ENCODE measurements around the gene MIB2.
A peak's percentile ranks its signal among the peaks of the same experiment; 100 is the strongest.
"Not testable (repeated sequence)": the region's sequence is repeated elsewhere in the genome, so short reads cannot be mapped to it uniquely, and the experiment has no call there.

MIB2 gene

GRCh38 chr1:1615256-1616044, at the start of gene MIB2:
Gene MIB2 (plus strand): TSS chr1:1615500. CDS start chr1:1623453, 7,953 bp downstream.
- peak; percentile 94 for DNase-seq

GRCh38 chr1:1567152-1567875, 48.0 kb upstream of the MIB2 start:
- no peak for DNase-seq

GRCh38 chr1:1567891-1568291, 47.4 kb upstream of the MIB2 start:
- no peak for DNase-seq

- no peak for DNase-seq
Measured at GRCh38 chr1:1569341-1569740, 46.0 kb upstream of the MIB2 start.

- peak; percentile 39 for DNase-seq
Measured at GRCh38 chr1:1573843-1574720, 41.2 kb upstream of the MIB2 start.

GRCh38 chr1:1574721-1575537, 40.4 kb upstream of the MIB2 start, which contains the start of gene SSU72:
Gene SSU72 (minus strand): TSS chr1:1574863. CDS start chr1:1574557, 306 bp downstream.
- DNase-seq = peak; percentile 79

- DNase-seq = no peak
Measured at GRCh38 chr1:1577367-1578011, 37.8 kb upstream of the MIB2 start.

GRCh38 chr1:1578371-1578940, 36.8 kb upstream of the MIB2 start:
- no peak for DNase-seq

GRCh38 chr1:1582585-1583346, 32.5 kb upstream of the MIB2 start:
- DNase-seq = no peak

GRCh38 chr1:1583347-1584010, 31.8 kb upstream of the MIB2 start:
- DNase-seq = no peak

- no peak for DNase-seq
Measured at GRCh38 chr1:1591452-1591851, 23.8 kb upstream of the MIB2 start.

- no peak for DNase-seq
Measured at GRCh38 chr1:1593834-1594601, 21.3 kb upstream of the MIB2 start.

- no peak for DNase-seq
Measured at GRCh38 chr1:1594602-1595260, 20.6 kb upstream of the MIB2 start.

- DNase-seq = not testable (repeated sequence)
Measured at GRCh38 chr1:1595341-1595740, 20.0 kb upstream of the MIB2 start.

- DNase-seq = no peak
Measured at GRCh38 chr1:1596493-1597274, 18.6 kb upstream of the MIB2 start.

GRCh38 chr1:1597275-1597930, 17.9 kb upstream of the MIB2 start:
- no peak for DNase-seq

- DNase-seq = no peak
Measured at GRCh38 chr1:1598051-1598719, 17.1 kb upstream of the MIB2 start.
